ENCODE data around the gene IFT122.
"Not testable (repeated sequence)": the region's sequence is repeated elsewhere in the genome, so short reads cannot be mapped to it uniquely, and the experiment has no call there.

IFT122 gene, protein sequence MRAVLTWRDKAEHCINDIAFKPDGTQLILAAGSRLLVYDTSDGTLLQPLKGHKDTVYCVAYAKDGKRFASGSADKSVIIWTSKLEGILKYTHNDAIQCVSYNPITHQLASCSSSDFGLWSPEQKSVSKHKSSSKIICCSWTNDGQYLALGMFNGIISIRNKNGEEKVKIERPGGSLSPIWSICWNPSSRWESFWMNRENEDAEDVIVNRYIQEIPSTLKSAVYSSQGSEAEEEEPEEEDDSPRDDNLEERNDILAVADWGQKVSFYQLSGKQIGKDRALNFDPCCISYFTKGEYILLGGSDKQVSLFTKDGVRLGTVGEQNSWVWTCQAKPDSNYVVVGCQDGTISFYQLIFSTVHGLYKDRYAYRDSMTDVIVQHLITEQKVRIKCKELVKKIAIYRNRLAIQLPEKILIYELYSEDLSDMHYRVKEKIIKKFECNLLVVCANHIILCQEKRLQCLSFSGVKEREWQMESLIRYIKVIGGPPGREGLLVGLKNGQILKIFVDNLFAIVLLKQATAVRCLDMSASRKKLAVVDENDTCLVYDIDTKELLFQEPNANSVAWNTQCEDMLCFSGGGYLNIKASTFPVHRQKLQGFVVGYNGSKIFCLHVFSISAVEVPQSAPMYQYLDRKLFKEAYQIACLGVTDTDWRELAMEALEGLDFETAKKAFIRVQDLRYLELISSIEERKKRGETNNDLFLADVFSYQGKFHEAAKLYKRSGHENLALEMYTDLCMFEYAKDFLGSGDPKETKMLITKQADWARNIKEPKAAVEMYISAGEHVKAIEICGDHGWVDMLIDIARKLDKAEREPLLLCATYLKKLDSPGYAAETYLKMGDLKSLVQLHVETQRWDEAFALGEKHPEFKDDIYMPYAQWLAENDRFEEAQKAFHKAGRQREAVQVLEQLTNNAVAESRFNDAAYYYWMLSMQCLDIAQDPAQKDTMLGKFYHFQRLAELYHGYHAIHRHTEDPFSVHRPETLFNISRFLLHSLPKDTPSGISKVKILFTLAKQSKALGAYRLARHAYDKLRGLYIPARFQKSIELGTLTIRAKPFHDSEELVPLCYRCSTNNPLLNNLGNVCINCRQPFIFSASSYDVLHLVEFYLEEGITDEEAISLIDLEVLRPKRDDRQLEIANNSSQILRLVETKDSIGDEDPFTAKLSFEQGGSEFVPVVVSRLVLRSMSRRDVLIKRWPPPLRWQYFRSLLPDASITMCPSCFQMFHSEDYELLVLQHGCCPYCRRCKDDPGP

DNA sequence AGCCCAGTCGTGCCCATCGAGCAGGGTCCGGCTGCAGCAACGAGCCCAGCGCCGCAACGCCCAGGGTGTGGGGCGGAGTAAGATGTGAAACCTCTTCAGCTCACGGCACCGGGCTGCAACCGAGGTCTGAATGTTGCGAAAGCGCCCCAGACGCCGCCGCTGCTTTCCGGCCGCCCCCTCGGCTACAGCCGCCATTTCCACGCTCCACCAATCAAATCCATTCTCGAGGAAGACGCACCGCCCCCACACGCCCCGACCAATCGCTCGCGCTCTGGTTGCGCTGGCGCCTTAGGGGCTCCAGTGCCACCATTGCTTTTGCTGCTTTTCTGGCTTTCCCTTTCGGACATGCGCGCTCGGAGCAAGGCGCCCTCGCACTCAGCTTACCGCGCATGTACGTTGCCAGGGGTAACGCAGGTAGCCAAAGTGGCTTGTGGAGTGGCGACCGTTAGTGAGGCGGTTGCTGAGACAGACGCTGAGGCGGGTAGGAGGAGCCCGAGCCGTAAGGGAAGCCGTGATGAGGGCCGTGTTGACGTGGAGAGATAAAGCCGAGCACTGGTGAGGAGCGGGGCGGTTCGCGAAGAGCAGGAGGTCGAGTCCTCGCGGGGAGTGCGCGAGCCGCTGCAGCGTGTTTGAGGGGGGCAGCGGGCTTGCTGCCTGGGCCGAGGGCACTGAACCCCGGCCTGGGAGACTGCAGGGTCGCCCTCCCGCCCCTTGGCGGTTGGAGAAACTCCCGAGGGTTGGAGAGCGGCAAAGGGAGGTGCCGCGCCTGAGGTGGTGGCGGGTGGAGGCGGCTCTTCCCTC lies at the start of gene IFT122, which contains the start of gene MBD4:
TSS of gene IFT122 (plus strand) at position 408 of the 801 bp plus-strand sequence. CDS start at position 515, 107 bp downstream.
TSS of gene MBD4 (minus strand) at position 132 of the 801 bp plus-strand sequence. CDS start at position 17, 115 bp downstream.
- Histone ChIP-seq H3K4me1 (ENCODE audit: insufficient read depth, low read length) (peaks cover 24% of the 10 kb centered on the region), H3K9me3 (ENCODE audit: low read length) (no peaks in the 10 kb centered on the region), H3K27me3 (ENCODE audit: insufficient read depth, low read length) (no peaks in the 10 kb centered on the region), H3K4me3 (ENCODE audit: low read length) (peak within 1 kb of the TSS; percentile 74), H2AFZ (ENCODE audit: low read depth, low read length) (peak within 1 kb of the TSS; percentile 54), H3K36me3 (ENCODE audit: insufficient read depth, low read length) (peaks cover 20% of the 10 kb centered on the region)

DNA sequence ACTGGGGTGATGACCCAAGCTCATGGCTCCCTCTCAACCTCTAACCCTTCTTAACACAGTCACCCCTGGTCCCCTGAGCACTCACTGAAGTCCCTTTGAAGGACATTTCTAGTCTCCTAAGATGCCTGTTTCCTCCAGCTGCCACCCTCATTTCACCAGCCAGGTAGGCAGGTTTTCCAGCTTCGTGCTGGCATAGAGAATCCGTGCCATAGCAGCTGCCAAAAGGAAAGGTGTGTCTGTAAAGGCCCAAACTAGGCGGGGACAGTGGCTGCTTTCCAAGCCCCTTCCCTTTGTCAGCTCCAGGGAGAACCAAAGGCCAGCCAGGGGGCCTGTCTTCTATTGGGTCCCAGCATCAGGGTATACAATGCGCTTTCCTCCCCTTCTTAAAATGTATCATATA lies 48.4 kb upstream of the IFT122 start:
- not testable (repeated sequence) for H3K9me3 ChIP-seq (ENCODE audit: low read length); H2AFZ ChIP-seq (ENCODE audit: low read depth, low read length); H3K27me3 ChIP-seq (ENCODE audit: insufficient read depth, low read length); H3K4me1 ChIP-seq (ENCODE audit: insufficient read depth, low read length); H3K4me3 ChIP-seq (ENCODE audit: low read length)
- H3K36me3 ChIP-seq (ENCODE audit: insufficient read depth, low read length), result peaks cover 59% of the 10 kb centered on the region

DNA sequence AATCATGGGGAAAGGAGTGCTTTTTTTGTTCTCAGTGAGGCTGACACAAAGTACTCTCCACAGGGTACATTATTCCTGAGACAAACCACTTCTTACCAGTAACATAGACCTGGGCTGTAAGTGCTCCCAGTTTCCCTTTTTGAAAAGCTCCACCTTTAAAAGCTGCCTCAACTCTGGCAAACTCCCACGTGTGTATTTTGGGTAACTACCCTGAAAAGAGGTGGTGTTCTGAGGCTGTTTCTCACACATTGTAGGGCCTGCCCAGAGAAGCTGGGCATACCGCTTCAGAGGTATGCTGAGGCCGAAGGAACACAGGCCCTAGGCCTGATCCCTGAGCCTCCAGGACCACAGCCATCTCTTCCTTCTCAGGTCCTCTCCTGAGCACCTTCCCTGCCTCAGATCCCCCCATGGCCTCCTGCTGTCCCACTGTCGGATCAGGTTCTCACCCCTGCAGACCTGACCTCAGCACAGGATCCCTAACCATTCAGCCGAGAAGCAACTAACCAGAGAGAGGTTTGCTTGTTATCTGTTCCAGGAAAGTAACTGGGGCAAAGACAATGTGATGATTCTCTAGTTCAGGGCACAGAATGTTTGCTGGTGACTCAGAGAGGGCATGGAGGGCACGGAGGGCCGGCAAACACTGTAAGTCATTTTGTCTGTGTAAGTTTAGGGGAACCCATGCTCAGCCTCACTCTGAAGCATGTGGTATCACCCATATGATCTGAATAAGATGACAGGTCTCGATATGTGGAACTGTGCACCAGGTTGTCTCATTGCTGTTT lies 47.7 kb upstream of the IFT122 start:
- not testable (repeated sequence) for H2AFZ ChIP-seq (ENCODE audit: low read depth, low read length); H3K27me3 ChIP-seq (ENCODE audit: insufficient read depth, low read length); H3K4me3 ChIP-seq (ENCODE audit: low read length); H3K4me1 ChIP-seq (ENCODE audit: insufficient read depth, low read length); H3K9me3 ChIP-seq (ENCODE audit: low read length)
- H3K36me3 ChIP-seq (ENCODE audit: insufficient read depth, low read length), result peaks cover 55% of the 10 kb centered on the region

DNA sequence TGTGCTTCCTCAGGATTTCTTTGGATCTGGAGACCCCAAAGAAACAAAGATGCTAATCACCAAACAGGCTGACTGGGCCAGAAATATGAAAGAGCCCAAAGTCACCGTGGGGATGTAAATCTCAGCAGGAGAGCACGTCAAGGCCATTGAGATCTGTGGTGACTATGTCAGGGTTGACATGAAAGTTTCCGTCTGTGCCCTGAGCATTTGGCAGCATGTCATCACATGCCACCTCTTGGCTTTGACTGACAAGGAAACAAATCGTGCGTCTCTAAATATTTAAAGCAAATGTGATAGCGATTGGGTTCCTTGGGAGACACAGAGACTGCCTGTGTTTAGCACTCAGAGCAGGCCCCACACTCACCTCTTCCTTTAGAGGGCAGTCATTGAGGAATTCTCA lies 46.8 kb upstream of the IFT122 start:
- no peaks in the 10 kb centered on the region for H3K9me3 ChIP-seq (ENCODE audit: low read length)
- peaks cover 46% of the 10 kb centered on the region for H3K36me3 ChIP-seq (ENCODE audit: insufficient read depth, low read length)
- no peaks in the 10 kb centered on the region for H3K27me3 ChIP-seq (ENCODE audit: insufficient read depth, low read length)
- H3K4me1 ChIP-seq (ENCODE audit: insufficient read depth, low read length), result peaks cover 12% of the 10 kb centered on the region
- H2AFZ ChIP-seq (ENCODE audit: low read depth, low read length), result no peak overlapping the region
- no peak overlapping the region for H3K4me3 ChIP-seq (ENCODE audit: low read length)

DNA sequence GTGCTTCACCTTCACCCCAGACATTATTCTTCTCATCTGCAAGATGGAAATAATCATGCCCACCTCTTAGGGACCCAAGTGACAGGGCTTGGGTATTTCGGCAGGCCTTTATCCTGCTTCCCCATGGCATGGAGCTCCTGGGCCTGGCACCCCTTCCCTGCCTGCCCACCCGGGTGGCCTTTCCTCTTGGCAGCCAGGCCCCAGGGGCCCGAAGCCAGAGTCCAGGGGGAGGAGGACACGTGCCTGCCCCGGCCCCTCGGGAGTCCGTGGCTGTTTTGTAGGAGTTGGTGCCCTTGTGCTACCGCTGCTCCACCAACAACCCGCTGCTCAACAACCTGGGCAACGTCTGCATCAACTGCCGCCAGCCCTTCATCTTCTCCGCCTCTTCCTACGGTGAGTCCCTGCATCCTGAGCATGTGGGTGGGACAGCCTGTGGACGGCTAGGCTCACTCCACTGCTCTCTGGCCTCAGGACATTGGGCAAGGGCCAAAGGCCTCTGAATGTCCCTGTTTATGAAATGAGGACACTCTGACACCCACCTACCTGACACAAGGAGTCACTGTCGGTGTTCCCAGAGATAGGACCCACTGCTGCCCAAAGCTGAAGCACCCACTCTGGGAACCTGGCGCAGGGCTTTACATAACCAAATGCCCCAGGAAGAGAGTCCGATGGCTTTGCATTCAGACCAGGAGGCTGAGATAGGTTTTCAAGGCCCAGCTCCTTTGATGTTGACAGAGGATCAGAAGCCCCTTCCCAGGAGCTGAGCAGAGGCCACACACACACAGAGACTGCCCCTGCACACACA lies 46.1 kb upstream of the IFT122 start:
- Histone ChIP-seq H3K36me3 (ENCODE audit: insufficient read depth, low read length) (peaks cover 46% of the 10 kb centered on the region), H3K4me1 (ENCODE audit: insufficient read depth, low read length) (peaks cover 13% of the 10 kb centered on the region)
- H3K4me3 ChIP-seq (ENCODE audit: low read length); H3K9me3 ChIP-seq (ENCODE audit: low read length); H3K27me3 ChIP-seq (ENCODE audit: insufficient read depth, low read length); H2AFZ ChIP-seq (ENCODE audit: low read depth, low read length): not testable (repeated sequence)

DNA sequence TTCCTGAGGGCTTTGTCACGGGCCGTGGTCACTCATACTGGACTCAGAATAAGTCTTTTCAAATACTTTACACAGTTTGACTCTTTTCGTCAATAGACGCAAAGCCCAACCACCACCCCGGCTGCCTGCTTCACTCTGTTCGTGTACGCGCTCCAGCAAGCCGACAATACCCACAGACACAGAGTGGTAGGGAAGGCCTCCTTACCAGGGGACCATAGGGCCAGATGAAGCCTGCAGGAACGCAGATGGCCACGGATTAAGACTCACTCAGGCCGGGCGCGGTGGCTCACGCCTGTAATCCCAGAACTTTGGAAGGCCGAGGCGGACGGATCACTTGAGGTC lies 41.2 kb upstream of the IFT122 start:
- H3K27me3 ChIP-seq (ENCODE audit: insufficient read depth, low read length), result no peaks in the 10 kb centered on the region
- H3K9me3 ChIP-seq (ENCODE audit: low read length), result no peaks in the 10 kb centered on the region
- H3K4me3 ChIP-seq (ENCODE audit: low read length), result peak overlapping the region; percentile 87
- peak overlapping the region; percentile 81 for H2AFZ ChIP-seq (ENCODE audit: low read depth, low read length)
- peaks cover 14% of the 10 kb centered on the region for H3K36me3 ChIP-seq (ENCODE audit: insufficient read depth, low read length)
- H3K4me1 ChIP-seq (ENCODE audit: insufficient read depth, low read length), result peaks cover 9% of the 10 kb centered on the region

DNA sequence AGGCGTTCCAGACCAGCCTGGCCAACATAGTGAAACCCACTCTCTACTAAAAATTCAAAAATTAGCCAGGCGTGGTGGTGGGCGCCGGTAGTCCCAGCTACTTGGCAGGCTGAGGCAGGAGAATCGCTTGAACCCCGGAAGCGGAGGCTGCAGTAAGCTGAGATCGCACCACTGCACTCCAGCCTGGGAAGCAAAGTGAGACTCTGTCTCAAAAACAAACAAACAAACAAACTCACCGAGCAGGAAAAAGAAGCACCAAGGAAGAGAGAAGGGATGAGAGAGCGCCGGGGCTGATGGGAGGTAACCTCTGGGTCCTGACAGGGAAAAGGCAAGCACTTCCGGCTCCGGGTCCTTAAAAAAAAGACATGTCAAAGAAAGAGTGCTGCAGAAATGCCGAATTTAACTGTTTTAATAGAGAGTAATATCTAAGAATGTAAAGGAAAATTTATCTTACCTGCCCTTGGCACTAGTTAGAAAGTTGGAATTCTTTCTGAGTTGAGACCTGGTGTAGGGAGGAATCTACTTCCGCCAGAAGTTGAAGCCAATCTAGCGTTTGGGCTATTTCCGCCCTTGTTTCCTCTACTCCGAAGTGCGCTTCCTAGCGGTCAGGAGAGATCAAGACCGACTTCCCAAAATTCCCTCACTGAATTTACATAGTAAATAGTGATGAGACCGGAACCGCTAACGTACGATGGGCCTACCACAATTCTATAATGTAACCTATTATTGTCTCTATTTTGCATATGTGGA lies 40.7 kb upstream of the IFT122 start:
- H3K4me1 ChIP-seq (ENCODE audit: insufficient read depth, low read length), result peaks cover 9% of the 10 kb centered on the region
- peak overlapping the region; percentile 81 for H2AFZ ChIP-seq (ENCODE audit: low read depth, low read length)
- H3K4me3 ChIP-seq (ENCODE audit: low read length), result peak overlapping the region; percentile 87
- no peaks in the 10 kb centered on the region for H3K9me3 ChIP-seq (ENCODE audit: low read length)
- H3K27me3 ChIP-seq (ENCODE audit: insufficient read depth, low read length), result no peaks in the 10 kb centered on the region
- H3K36me3 ChIP-seq (ENCODE audit: insufficient read depth, low read length), result peaks cover 14% of the 10 kb centered on the region

DNA sequence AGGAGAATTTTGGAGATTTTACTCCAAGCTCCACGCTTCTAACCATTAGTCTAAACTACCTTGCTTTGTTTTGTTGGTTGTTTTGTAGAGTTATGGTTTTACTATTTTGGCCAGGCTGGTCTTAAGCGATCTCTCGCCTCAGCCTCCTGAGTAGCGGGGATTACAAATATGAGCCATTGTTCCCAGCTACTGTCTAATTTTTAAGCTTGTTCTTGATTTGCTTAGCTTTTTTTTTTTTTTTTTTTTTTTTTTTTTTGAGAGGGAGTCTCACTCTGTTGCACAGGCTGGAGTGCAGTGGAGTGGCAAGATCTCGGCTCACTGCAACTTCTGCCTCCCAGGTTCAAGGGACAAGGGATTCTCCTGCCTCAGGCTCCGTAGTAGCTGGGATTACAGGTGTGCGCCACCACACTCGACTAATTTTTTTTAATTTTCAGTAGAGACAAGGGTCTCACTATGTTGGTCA lies 40.1 kb upstream of the IFT122 start:
- Histone ChIP-seq H3K27me3 (ENCODE audit: insufficient read depth, low read length) (no peaks in the 10 kb centered on the region), H3K4me1 (ENCODE audit: insufficient read depth, low read length) (peaks cover 9% of the 10 kb centered on the region), H2AFZ (ENCODE audit: low read depth, low read length) (peak overlapping the region; percentile 81), H3K36me3 (ENCODE audit: insufficient read depth, low read length) (peaks cover 11% of the 10 kb centered on the region), H3K4me3 (ENCODE audit: low read length) (peak overlapping the region; percentile 87), H3K9me3 (ENCODE audit: low read length) (no peaks in the 10 kb centered on the region)

DNA sequence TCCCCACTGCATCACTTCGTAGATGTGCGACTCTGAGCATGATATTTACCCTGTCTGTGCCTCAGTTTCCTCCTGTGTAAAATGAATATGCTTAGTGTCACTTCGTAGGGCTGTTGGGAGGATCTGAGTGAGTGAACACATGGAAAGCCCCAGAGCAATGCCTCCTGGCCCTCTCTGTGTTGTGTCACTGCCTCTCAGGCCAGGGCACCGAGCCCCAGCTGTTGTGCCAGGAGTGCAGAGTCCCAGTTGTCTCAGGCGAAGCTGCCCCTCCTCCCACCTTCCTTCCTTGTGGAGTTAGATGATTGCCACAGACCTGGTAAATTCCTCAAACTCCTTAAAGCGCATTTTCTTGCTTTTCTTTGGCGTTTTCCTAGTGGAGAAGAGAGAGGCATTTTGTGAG lies 37.8 kb upstream of the IFT122 start:
- Histone ChIP-seq H3K27me3 (ENCODE audit: insufficient read depth, low read length) (no peaks in the 10 kb centered on the region), H3K4me3 (ENCODE audit: low read length) (no peak overlapping the region), H2AFZ (ENCODE audit: low read depth, low read length) (no peak overlapping the region), H3K9me3 (ENCODE audit: low read length) (no peaks in the 10 kb centered on the region), H3K4me1 (ENCODE audit: insufficient read depth, low read length) (peaks cover 9% of the 10 kb centered on the region), H3K36me3 (ENCODE audit: insufficient read depth, low read length) (no peaks in the 10 kb centered on the region)

DNA sequence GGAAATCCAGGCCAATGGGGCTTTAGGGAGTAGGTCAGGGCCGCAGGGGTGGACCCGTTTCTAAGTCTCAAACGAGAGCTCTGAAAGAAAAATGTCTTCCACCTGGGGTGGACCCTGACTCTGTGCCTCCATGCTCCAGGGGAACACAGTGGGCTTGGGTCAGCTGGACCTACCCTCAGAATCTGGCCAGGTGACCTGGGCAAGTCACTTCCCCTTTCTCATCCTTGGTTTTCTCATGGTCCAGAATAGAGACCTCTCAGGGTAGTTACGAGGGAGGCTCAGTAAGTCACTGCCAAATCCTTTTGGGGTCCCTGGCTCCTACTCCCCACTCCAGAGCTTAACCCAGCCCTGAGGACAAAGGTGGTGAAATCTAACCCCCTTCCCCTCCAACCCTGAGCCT lies 37.4 kb upstream of the IFT122 start:
- Histone ChIP-seq H3K36me3 (ENCODE audit: insufficient read depth, low read length) (no peaks in the 10 kb centered on the region), H2AFZ (ENCODE audit: low read depth, low read length) (no peak overlapping the region), H3K9me3 (ENCODE audit: low read length) (no peaks in the 10 kb centered on the region)

DNA sequence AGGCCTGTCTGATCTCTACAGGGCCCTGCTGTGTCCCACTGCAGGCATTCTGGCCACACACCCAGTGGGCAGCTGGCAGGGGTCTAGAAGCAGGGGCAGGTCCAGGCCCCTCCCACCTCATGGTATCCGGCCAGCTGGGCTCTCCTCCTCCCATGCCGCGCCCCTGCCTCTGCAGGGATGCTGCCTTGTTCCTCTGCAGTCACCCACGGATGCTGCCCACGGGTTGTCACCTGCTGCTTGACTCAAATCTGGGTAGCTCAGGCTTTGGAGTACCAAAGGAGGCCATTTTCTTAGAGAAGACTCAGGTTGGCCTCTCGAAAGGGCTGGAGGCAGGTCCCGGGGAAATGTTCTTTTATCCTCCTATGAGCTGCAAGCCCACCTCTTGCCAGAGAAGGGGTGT lies 36.6 kb upstream of the IFT122 start:
- Histone ChIP-seq H3K36me3 (ENCODE audit: insufficient read depth, low read length) (no peaks in the 10 kb centered on the region), H3K4me3 (ENCODE audit: low read length) (no peak overlapping the region), H3K27me3 (ENCODE audit: insufficient read depth, low read length) (no peaks in the 10 kb centered on the region), H3K4me1 (ENCODE audit: insufficient read depth, low read length) (no peaks in the 10 kb centered on the region), H3K9me3 (ENCODE audit: low read length) (no peaks in the 10 kb centered on the region), H2AFZ (ENCODE audit: low read depth, low read length) (no peak overlapping the region)

More for the DNA sequence above, 37.4 kb upstream of the IFT122 start:
- H3K4me3 ChIP-seq (ENCODE audit: low read length), result no peak overlapping the region
- H3K4me1 ChIP-seq (ENCODE audit: insufficient read depth, low read length), result peaks cover 8% of the 10 kb centered on the region
- no peaks in the 10 kb centered on the region for H3K27me3 ChIP-seq (ENCODE audit: insufficient read depth, low read length)

All from neuron (in vitro differentiated cells).